ENCODE results near the gene SULF2. TPM values are rescaled to one million over a fixed set of nuclear protein-coding genes. Genes with fewer than 3 reads are reported as not detected.
A peak's percentile ranks its signal among the peaks of the same experiment; 100 is the strongest.

The SULF2 gene
- total and polyA plus RNA-seq, 8 donors = 11.3 to 42.0 (median 15.8) TPM

DNA sequence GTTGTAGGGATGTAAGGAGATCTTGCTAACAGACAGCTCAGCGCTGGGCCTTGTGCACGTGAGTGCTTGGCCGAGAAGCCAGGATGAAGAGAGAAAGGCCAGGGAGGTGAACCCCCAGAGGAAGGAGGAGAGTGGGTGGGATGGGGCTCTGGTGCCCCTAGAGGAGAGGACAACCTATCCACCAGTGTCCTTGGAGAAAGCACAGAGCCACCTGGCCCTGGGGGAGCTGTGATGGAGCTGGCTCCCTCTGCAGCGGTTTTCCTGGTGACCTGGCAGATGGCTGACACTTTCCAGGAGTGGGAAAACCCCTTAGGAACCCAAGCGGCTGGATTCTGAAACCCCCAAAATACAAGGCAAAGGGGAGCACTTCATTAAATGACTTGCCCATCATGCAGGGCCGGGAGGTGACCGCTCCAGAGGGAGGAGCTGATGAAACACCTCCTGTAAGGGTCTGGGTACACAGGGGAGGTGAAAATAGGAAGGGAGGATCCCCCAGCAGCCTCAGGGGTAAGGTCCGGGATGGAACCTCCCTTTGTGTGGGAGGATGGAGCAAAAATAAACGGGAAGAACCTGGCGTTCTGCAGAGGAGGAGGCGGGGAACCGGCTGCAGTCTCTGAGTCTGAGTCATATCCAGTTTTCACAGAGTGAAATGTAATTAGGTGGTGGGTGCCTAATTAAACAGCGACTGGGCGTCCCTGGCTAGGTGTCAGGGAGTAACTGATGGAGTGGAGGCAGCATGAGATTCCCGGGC lies 80.4 kb downstream of the SULF2 start:
- Histone ChIP-seq H3K4me3 (no peak overlapping the region), H3K36me3 (no peaks in the 10 kb centered on the region), H3K4me1 (peaks cover 0 to 5% of the 10 kb centered on the region in 2 donors), H3K27ac (no peak overlapping the region), H3K27me3 (peaks cover 0 to 4% of the 10 kb centered on the region in 2 donors), H3K9me3 (no peaks in the 10 kb centered on the region)
- intact Hi-C loops (cut with DNase I) = no loop called here
- TF ChIP-seq, protein P1, sequence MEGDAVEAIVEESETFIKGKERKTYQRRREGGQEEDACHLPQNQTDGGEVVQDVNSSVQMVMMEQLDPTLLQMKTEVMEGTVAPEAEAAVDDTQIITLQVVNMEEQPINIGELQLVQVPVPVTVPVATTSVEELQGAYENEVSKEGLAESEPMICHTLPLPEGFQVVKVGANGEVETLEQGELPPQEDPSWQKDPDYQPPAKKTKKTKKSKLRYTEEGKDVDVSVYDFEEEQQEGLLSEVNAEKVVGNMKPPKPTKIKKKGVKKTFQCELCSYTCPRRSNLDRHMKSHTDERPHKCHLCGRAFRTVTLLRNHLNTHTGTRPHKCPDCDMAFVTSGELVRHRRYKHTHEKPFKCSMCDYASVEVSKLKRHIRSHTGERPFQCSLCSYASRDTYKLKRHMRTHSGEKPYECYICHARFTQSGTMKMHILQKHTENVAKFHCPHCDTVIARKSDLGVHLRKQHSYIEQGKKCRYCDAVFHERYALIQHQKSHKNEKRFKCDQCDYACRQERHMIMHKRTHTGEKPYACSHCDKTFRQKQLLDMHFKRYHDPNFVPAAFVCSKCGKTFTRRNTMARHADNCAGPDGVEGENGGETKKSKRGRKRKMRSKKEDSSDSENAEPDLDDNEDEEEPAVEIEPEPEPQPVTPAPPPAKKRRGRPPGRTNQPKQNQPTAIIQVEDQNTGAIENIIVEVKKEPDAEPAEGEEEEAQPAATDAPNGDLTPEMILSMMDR (IDR thresholded peaks at IDR 0.05) = no peak
- DNase-seq (no peak), ATAC-seq (peak; percentile 62)

DNA sequence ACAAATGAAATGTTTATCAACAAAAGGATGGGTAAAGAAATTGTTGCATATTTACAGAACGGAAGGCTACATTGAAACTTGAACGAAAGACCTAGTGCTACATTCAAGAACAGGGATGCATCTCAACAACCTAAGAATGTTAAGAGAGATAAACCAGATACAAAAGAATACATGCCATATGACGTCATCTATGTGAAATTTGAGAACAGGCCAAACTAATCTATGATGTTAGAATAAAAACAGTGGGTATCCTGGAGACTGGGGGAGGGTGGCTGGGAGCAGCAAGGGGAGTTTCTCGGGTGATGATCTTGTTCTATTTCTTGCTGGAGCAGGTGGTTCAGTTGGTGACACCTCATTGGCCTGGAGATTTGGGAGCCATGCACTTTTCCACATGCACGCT lies 81.5 kb downstream of the SULF2 start:
- intact Hi-C loops (cut with DNase I) = no loop called here
- H3K4me3 ChIP-seq = no peak overlapping the region
- H3K9me3 ChIP-seq = no peaks in the 10 kb centered on the region

DNA sequence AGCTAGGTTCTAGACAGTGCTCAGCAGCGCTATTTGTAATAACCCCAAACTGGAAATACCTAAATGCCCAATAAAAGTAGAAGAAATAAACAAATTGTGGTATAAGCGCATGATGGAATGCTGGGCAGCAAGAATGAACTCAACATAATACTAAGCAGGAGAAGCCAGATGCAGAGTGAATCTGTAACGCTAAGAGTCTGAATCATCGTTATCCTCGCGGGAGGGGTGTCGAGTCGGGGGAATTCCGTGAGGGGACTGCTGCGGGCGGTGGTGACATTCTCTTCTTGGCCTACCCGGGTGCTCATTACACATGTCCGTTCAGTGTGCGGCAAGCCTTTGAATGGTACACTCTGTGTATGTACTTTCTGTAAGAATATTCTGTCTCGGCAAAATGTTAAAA lies 83.7 kb downstream of the SULF2 start:
- Histone ChIP-seq H3K9me3 (no peaks in the 10 kb centered on the region), H3K4me3 (no peak overlapping the region), H3K4me1 (peaks cover 0 to 5% of the 10 kb centered on the region in 2 donors), H3K27me3 (no peaks in the 10 kb centered on the region), H3K27ac (no peak overlapping the region), H3K36me3 (no peaks in the 10 kb centered on the region)
- intact Hi-C loops (cut with DNase I) = no loop called here
- no peak for ATAC-seq
- no peak for DNase-seq
- TF ChIP-seq, protein P1 (IDR thresholded peaks at IDR 0.05) = no peak

More for the DNA sequence above, 81.5 kb downstream of the SULF2 start:
- no peak for DNase-seq
- no peak overlapping the region for H3K27ac ChIP-seq
- H3K4me1 ChIP-seq = peaks cover 0 to 5% of the 10 kb centered on the region in 2 donors
- H3K27me3 ChIP-seq = peaks cover 0 to 4% of the 10 kb centered on the region in 2 donors
- ATAC-seq = no peak
- TF ChIP-seq, protein P1 (IDR thresholded peaks at IDR 0.05) = no peak
- no peaks in the 10 kb centered on the region for H3K36me3 ChIP-seq

DNA sequence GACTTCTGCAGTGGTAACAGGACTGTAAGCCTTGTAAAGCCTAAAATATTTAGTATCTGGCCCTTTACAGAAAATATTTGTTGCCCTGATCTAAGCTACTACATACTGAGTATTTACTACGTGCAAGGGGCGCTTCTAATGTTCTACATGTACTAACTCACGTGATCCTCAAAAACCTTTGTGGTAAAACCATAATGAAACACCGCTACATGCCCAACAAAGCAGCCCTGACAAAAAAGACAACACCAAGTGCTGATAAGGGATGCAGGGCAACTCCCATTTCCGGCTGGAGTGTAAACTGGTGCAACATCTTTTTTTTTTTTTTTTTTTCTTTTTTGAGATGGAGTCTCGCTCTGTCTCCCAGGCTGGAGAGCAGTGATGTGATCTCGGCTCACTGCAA lies 85.0 kb downstream of the SULF2 start:
- H3K27me3 ChIP-seq = no peaks in the 10 kb centered on the region
- TF ChIP-seq, protein P1 (IDR thresholded peaks at IDR 0.05) = no peak
- no peak for DNase-seq
- no peaks in the 10 kb centered on the region for H3K9me3 ChIP-seq
- no peaks in the 10 kb centered on the region for H3K36me3 ChIP-seq
- intact Hi-C loops (cut with DNase I) = no loop called here
- no peak for ATAC-seq
- H3K4me3 ChIP-seq = no peak overlapping the region
- H3K27ac ChIP-seq = no peak overlapping the region
- H3K4me1 ChIP-seq = peaks cover 0 to 4% of the 10 kb centered on the region in 2 donors

DNA sequence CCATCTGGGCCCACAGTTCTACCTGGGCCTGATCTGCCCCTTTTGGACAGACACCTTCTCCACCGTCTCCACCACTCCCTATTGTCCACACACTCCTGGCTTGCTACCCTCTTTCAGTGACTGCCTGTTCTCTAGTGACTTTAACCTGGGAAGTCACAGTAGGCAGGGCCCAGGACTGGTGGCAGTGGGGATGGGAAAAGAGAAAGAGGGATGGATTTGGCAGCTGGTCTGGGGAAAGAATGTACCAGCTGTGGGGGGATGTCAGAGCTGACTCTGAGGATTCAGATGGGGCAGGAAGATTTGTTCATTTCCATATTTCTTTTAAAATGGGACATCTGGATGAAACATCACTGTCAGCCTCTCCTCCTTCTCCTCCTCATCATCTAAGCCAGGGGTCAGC lies 85.5 kb downstream of the SULF2 start:
- intact Hi-C loops (cut with DNase I) = no loop called here
- no peak overlapping the region for H3K27ac ChIP-seq
- no peaks in the 10 kb centered on the region for H3K9me3 ChIP-seq
- DNase-seq (no peak), ATAC-seq (no peak)
- no peaks in the 10 kb centered on the region for H3K27me3 ChIP-seq
- no peak overlapping the region for H3K4me3 ChIP-seq
- TF ChIP-seq, protein P1 (IDR thresholded peaks at IDR 0.05) = no peak
- H3K4me1 ChIP-seq = no peaks in the 10 kb centered on the region
- H3K36me3 ChIP-seq = no peaks in the 10 kb centered on the region

All from left lung (tissue), 10 donors.